Uterus (tissue), 2 donors: ENCODE results near the gene ZBED3.
A peak's percentile ranks its signal among the peaks of the same experiment; 100 is the strongest.

Experiments used
- CTCF ChIP-seq, 4 experiments: fragments of 200-600 bp in 2 of 4; fragments of 450-650 bp in 2 of 4; sonication (generic) in 2 of 4; IDR thresholded peaks; one replicate each; pipeline ENCODE4 v1.5.1; 2016 to 2019; ENCODE audit warnings: antibody characterized with exemption in 4 of 4, mild to moderate bottlenecking in 2 of 4, moderate library complexity in 1 of 4
- POLR2A ChIP-seq, 2 donors: fragments of 450-650 bp; IDR thresholded peaks; one replicate each; pipeline ENCODE4 v1.6.1; 2016; ENCODE audit warnings: antibody characterized with exemption in 2 of 2, mild to moderate bottlenecking in 1 of 2, moderate library complexity in 1 of 2

- peak in 3 of 4 experiments; percentile 51 to 64 (median 58) for TF ChIP-seq CTCF (IDR thresholded peaks at IDR 0.05)
- TF ChIP-seq POLR2A (IDR thresholded peaks at IDR 0.05): peak in 1 of 2 donors; percentile 20
Observed at GRCh38 chr5:77076961-77077828, 9.9 kb downstream of the ZBED3 start.
